ENCODE data around the gene GLB1L. TPM values are rescaled to one million over a fixed set of nuclear protein-coding genes. Genes with fewer than 3 reads are reported as not detected.

GLB1L gene
- total and polyA plus RNA-seq, 4 donors = 2.3 to 5.2 (median 2.6) TPM

- H3K4me1 ChIP-seq (ENCODE audit: control insufficient read depth in 4 of 4, insufficient read depth in 4 of 4, low read length in 3 of 4) = peaks cover 0 to 4% (median 3%) of the 10 kb centered on the region in 4 donors
- no peak for DNase-seq (ENCODE audit: low spot score)
- H3K27me3 ChIP-seq (ENCODE audit: control insufficient read depth in 4 of 4, insufficient read depth in 4 of 4, low read length in 3 of 4) = no peaks in the 10 kb centered on the region
- 91% methylated on average over 16 of the region's 16 CpGs for WGBS
- no peak overlapping the region for H3K4me3 ChIP-seq (ENCODE audit: low read depth in 1 of 3, low read length in 3 of 3)
- no peaks in the 10 kb centered on the region for H3K9me3 ChIP-seq (ENCODE audit: control insufficient read depth in 4 of 4, low read length in 3 of 4)
- H3K27ac ChIP-seq (ENCODE audit: low read depth in 1 of 2, low read length in 2 of 2) = no peak overlapping the region
- H3K9ac ChIP-seq (ENCODE audit: low read depth in 1 of 2, low read length in 2 of 2) = no peak overlapping the region
- no peak for TF ChIP-seq FOXA2 (IDR thresholded peaks at IDR 0.05)
- H3K36me3 ChIP-seq (ENCODE audit: control insufficient read depth in 4 of 4, insufficient read depth in 3 of 4, low read depth in 1 of 4, low read length in 3 of 4) = peaks cover 0 to 4% (median 1%) of the 10 kb centered on the region in 4 donors
Measured at GRCh38 chr2:219290381-219291171, 45.3 kb upstream of the GLB1L start.

GRCh38 chr2:219289537-219290361 is 44.5 kb upstream of the GLB1L start:
- no peak for DNase-seq (ENCODE audit: low spot score)
- WGBS = 72% methylated on average over 16 of the region's 16 CpGs
- H3K9ac ChIP-seq (ENCODE audit: low read depth in 1 of 2, low read length in 2 of 2) = no peak overlapping the region
- H3K9me3 ChIP-seq (ENCODE audit: control insufficient read depth in 4 of 4, low read length in 3 of 4) = no peaks in the 10 kb centered on the region
- H3K4me3 ChIP-seq (ENCODE audit: low read depth in 1 of 3, low read length in 3 of 3) = no peak overlapping the region
- TF ChIP-seq MAX (IDR thresholded peaks at IDR 0.05) = no peak
- TF ChIP-seq GABPA (IDR thresholded peaks at IDR 0.05 in 1 of 2, conservative IDR thresholded peaks at IDR 0.05 in 1 of 2) = no peak
- TF ChIP-seq EGR1 (IDR thresholded peaks at IDR 0.05; ENCODE audit: low read depth in 2 of 2) = no peak
- no peak for TF ChIP-seq TAF1 (conservative IDR thresholded peaks at IDR 0.05)
- no peaks in the 10 kb centered on the region for H3K27me3 ChIP-seq (ENCODE audit: control insufficient read depth in 4 of 4, insufficient read depth in 4 of 4, low read length in 3 of 4)
- H3K27ac ChIP-seq (ENCODE audit: low read depth in 1 of 2, low read length in 2 of 2) = no peak overlapping the region
- no peaks in the 10 kb centered on the region for H3K4me1 ChIP-seq (ENCODE audit: control insufficient read depth in 4 of 4, insufficient read depth in 4 of 4, low read length in 3 of 4)
- H3K36me3 ChIP-seq (ENCODE audit: control insufficient read depth in 4 of 4, insufficient read depth in 3 of 4, low read depth in 1 of 4, low read length in 3 of 4) = peaks cover 1 to 11% (median 7%) of the 10 kb centered on the region in 4 donors

GRCh38 chr2:219289195-219289536 is 43.9 kb upstream of the GLB1L start:
- Histone ChIP-seq H3K9me3 (ENCODE audit: control insufficient read depth in 4 of 4, low read length in 3 of 4) (no peaks in the 10 kb centered on the region), H3K27ac (ENCODE audit: low read depth in 1 of 2, low read length in 2 of 2) (no peak overlapping the region), H3K9ac (ENCODE audit: low read depth in 1 of 2, low read length in 2 of 2) (no peak overlapping the region), H3K4me1 (ENCODE audit: control insufficient read depth in 4 of 4, insufficient read depth in 4 of 4, low read length in 3 of 4) (no peaks in the 10 kb centered on the region), H3K27me3 (ENCODE audit: control insufficient read depth in 4 of 4, insufficient read depth in 4 of 4, low read length in 3 of 4) (no peaks in the 10 kb centered on the region), H3K4me3 (ENCODE audit: low read depth in 1 of 3, low read length in 3 of 3) (no peak overlapping the region), H3K36me3 (ENCODE audit: control insufficient read depth in 4 of 4, insufficient read depth in 3 of 4, low read depth in 1 of 4, low read length in 3 of 4) (peaks cover 7 to 16% (median 11%) of the 10 kb centered on the region in 4 donors)
- 82% methylated on average over 6 of the region's 6 CpGs for WGBS
- TF ChIP-seq MAX (IDR thresholded peaks at IDR 0.05) = no peak
- TF ChIP-seq NR2F2 (IDR thresholded peaks at IDR 0.05) = no peak
- no peak for TF ChIP-seq SP1 (IDR thresholded peaks at IDR 0.05)
- no peak for TF ChIP-seq RXRA (IDR thresholded peaks at IDR 0.05)
- no peak for TF ChIP-seq HNF4G (IDR thresholded peaks at IDR 0.05)
- no peak for TF ChIP-seq CTCF (IDR thresholded peaks at IDR 0.05; ENCODE audit: low read depth, low read length, missing input control)
- TF ChIP-seq RAD21 (IDR thresholded peaks at IDR 0.05) = no peak
- no peak for TF ChIP-seq ATF3 (IDR thresholded peaks at IDR 0.05)
- TF ChIP-seq HNF4A (conservative IDR thresholded peaks at IDR 0.05) = no peak
- no peak for TF ChIP-seq ZBTB33 (IDR thresholded peaks at IDR 0.05)
- no peak for DNase-seq (ENCODE audit: low spot score)
